Stimulated activated CD4-positive, alpha-beta T cell treated with anti-CD3 and anti-CD28 coated beads, TNF-alpha, amount 100 ng/mL, for 24 hours (primary cell): ENCODE measurements around the gene MSL1.

Source experiments
- DNase-seq, 3 experiments: peaks; one replicate each; pipeline ENCODE4 v3.0.0-alpha.2; 2020; ENCODE audit warnings: low read depth in 3 of 3

The MSL1 gene

DNA sequence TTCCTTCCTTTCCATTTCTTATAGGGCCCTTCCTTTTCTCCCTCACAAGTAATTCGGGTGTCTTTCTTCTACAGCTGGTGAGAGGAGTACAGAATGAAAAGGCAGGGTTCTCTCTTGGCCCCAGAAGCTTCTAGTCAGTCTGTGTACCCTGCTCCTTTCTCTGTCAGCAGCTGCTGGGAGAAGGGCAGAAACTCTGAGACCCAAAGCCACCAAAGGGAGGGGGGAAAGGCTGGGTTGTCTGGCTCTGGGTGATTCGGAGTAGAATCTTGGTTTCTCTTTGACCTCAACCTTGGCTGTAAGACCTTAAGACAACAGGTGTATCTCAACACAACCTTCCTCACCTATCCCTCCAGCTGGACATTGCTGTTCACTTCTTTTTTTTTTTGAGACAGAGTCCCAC lies 18.1 kb upstream of the MSL1 start:
- no peak for DNase-seq

DNA sequence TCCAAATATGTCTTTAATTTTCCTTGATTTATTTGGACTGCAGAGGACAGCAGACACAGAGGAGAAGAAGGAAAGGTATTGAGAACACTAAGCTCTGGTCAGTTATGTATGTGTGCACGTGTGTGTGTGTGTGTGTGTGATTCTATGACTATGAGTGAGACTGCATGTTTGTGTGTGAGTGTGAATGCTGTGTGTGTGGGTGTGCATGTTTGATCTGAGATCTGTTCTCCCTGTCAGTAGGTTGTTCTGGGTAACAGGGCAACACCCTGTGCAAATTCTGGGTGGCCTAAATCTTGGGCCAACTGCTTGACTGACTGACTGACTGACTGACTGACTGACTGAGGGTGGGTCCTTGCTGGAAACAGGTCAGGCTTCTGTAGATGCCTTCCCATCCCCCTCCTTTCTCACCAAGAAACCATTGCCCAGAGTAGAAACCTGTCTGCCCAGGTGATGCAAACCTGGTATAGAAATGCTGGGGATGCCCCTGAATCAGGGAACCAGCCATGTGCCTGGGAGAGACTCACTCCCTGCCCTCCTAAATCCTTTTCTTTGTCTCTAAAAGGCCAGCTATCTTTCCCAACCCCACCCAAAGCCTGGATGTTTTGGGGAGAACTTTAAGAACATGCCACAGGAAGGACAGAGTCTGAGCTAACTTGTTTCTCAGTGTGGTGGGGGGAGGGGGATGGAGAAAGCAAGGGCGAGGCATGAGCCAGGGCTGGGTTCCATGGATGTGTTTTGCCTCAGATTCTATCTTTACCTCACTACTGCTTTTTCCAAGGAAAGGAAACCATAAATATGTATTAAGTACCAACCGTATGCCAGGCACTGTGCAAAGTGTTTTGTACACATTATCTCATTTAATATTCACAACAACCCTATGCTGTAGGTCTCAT lies 16.9 kb upstream of the MSL1 start:
- DNase-seq = no peak

DNA sequence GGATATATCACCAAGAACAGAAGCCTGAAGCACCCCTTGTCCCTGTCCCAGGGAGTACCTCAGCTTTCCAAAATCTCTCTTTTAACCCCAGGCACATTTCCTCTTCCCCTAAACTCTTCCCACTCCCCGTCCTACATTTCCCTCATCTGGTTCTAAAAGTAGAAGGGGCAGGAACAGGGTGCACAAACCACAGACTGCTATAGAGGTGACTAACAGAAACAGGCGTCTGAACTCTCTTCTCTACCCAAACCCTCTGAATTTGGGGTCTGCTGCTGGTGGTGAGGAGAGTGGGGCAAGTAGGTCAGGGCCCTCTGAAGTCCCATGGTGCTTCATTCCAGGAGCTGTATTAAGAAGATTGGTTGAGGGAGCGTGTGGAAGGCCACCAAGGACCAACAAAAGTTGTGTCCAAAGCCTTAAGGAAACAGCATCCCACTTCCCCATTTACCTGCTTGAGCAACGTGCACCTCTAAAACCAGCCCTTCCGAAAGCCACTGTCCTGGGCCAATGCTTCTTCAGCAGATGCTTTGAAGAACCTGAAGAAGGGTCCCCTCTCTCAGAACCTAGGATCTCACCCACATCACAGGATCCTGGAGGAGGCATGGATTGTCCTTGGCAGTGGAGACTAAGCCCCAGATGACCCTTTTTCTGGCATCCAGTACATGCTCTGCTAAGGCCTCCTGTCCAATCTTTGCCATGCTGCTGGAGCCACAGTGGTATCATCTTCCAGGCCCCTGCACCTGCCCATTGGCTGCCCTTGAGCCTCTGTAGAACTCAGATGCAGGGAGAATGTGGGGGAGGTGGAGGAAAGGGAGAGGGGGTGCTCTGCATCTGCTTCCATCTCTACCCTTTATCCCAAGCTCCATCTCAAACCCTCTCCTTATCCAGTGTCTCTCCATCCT lies 15.7 kb upstream of the MSL1 start:
- no peak for DNase-seq

- DNase-seq = no peak
Measured at GRCh38 chr17:40106760-40107521, 14.8 kb upstream of the MSL1 start.

DNA sequence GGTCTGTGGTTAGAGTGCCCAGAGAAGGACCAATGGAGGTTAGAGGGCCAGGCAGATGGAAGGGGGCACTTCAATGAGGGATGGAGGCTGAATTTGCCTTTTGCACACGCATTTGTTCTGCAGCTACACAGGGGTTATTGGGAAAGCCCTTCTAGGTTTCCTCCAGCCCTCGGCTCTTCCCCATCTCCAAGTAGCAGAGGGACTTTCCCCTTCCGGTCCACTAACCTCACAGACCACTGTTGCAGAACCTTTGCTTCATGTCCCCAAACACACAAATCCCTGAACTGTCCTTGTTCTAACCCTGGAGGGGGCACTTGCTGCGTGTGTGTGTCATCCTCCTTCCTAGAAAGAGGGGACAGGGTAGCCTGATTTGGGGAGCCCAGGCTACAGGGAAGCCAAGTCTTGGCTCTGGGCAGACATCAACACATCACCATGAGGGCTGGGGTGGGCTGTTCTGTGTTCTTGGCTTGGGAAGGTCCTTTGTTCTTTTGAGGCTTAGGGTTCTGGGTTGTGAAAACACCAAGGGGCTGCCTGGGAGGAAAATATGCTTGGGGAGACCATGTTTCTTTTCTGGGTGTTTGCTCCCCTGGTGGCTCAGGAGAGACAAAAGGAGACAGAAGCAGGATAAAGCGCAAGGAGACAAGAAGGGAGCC lies 14.1 kb upstream of the MSL1 start:
- no peak for DNase-seq

GRCh38 chr17:40108970-40109824 lies 12.6 kb upstream of the MSL1 start:
- DNase-seq = no peak

GRCh38 chr17:40110026-40110845 lies 11.5 kb upstream of the MSL1 start:
- no peak for DNase-seq

DNA sequence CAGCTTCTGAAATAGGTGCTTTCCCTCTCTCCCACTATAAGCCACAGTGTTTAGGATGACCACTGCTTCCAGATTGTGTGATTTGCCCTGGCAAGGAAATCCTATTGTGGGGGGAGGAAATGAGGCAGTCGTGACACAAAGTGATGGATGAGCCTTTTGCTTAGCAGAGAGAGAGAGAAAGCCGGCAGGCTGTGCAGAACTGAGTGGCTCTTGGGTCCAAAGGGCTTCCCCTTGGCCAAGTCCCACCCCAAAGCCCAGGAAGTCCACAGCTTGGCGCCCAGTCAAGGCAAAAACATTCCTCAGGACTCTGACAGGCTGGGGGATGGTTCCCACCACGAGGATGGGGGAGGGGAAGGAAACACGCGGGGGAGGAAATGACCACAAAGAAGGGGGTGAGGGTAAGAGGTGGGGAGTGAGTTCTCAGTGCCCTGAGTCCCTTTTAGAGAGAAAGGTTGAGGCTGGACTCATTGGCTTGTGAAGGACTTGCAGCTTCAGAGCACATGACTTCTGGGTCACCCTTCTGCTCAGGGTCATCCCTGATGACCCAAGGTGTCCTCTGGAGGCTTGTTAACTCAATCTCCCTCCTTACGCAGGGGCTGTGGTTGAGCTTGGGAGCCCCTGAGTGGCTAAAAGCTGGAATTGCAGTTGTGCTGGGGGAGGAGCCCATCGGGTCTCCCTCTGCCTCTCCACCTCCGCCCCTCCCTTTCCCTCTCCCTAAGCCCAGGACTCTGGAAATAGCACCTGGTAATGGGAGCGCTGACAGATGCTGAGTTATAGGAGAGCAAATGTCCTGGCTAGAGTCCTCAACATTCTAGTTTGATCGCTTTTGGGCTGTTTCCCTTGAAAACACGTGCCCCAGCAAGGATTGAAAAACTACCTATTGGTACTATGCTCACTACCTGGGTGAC lies 10.3 kb upstream of the MSL1 start:
- DNase-seq = peak in 2 of 3 experiments; percentile 50 to 68

GRCh38 chr17:40112191-40112711 lies 9.5 kb upstream of the MSL1 start:
- DNase-seq = no peak

- DNase-seq = no peak
Measured at GRCh38 chr17:40112718-40113109, 9.1 kb upstream of the MSL1 start.

GRCh38 chr17:40113110-40113906 lies 8.5 kb upstream of the MSL1 start:
- peak; percentile 77 to 92 (median 88) for DNase-seq

GRCh38 chr17:40113907-40114245 lies 7.9 kb upstream of the MSL1 start:
- no peak for DNase-seq

DNA sequence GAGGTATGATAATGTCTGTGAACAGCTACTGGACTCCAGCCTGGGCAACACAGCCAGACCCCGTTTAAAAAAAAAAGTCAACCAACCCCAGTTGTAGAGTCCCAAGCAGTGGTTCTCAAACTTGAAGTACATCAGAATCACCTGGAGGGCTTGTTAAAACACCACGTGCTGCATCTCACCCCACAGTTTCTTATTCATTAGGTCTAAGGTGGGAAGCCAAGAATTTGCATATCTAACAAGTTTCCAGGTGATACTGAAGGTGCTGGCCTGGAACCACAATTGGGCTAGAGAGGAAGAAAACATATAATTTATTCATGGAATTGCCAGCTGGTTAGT lies 6.7 kb upstream of the MSL1 start:
- DNase-seq = no peak

DNA sequence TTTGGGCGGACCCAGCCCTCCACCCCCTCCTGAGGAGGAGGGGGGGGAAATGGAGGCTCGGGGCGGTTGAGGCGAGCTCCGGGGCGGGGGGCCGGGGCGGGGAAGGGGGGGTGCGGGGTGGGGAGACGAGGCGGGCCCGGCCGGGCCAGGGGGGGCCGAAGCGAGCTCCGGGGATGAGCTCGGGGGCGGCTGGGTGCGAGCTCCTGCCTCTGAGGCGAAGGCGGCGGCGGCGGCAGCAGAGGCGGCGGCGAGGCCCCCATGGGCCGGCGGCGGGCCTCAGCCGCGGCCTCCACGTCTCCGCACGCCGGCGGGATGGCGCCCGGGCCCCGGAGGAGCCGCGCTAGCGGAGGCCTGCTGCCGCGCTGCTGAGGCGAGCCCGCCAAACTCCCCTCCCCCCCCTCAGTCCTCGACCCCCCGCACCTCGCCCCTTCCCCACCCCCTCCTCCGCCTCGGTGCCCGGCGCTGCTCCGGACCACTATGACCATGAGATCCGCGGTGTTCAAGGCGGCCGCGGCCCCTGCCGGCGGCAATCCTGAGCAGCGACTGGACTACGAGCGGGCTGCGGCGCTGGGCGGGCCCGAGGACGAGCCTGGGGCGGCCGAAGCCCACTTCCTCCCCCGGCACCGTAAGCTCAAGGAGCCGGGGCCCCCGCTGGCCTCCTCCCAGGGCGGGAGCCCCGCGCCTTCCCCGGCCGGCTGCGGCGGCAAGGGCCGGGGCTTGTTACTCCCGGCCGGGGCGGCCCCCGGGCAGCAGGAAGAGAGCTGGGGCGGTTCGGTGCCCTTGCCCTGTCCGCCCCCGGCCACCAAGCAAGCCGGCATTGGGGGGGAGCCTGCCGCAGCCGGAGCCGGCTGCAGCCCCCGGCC lies 596 bp downstream of the MSL1 start:
- peak in 1 of 3 experiments; percentile 43 for DNase-seq

DNA sequence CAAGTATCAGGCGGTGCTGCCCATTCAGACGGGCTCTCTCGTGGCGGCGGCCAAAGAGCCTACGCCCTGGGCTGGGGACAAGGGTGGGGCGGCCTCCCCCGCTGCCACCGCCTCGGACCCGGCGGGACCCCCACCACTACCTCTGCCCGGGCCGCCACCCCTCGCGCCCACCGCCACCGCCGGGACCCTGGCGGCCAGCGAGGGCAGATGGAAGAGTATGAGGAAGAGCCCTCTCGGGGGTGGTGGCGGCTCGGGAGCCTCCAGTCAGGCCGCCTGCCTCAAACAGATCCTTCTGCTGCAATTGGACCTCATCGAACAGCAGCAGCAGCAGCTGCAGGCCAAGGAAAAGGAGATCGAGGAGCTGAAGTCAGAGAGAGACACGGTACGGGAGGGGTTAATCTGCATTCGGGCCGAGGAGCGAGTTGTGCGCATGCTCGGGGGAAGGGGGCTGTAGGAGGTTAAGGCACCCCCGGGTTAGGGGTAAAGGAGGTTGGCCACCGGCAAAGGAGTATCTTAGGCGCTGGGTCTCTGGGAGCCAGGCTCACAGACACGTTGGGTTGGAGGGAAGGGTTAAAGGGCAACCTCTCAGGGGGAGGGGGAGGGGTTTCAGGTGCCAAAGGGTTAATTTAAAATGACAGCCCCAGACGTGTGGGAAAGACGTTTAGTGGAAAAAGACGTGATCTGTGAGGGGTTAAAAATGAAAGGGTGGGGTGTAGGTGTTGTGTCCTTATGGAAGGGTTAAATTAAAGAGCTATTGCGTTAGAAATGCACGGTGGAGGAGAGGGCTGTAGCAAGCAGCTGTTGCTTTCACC lies 1.4 kb downstream of the MSL1 start:
- peak in 1 of 3 experiments; percentile 56 for DNase-seq

- no peak for DNase-seq
Measured at GRCh38 chr17:40123811-40124114, 2.0 kb downstream of the MSL1 start.
